HG03558 (cell line): ENCODE measurements around the gene RASGRP4.
"Not testable (repeated sequence)": the region's sequence is repeated elsewhere in the genome, so short reads cannot be mapped to it uniquely, and the experiment has no call there.

Experiments
- ATAC-seq: cut with Tn5 transposase; IDR thresholded peaks from one replicate; pipeline ENCODE4 v1.9.1; 2021; ENCODE audit warnings: moderate number of reproducible peaks; ENCODE audit not compliant: unreplicated experiment; ENCODE audit errors: extremely low read depth

Gene RASGRP4

DNA sequence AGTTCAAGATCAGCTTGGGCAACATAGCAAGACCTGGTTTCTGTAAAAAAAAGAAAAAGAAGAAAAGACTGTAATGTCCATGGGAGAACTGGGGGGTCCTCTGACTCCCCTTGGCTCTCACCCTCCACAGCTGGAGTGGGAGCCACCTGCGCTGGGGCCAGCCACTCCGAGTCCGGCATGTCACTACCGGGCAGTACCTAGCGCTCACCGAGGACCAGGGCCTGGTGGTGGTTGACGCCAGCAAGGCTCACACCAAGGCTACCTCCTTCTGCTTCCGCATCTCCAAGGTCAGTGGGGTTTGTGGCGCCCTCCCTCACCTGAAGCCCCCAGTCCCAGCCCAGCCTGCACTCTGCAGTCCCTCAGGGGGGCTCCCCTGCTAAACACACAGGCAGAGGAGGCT, 22.2 kb upstream of the RASGRP4 start:
- no peak for ATAC-seq

DNA sequence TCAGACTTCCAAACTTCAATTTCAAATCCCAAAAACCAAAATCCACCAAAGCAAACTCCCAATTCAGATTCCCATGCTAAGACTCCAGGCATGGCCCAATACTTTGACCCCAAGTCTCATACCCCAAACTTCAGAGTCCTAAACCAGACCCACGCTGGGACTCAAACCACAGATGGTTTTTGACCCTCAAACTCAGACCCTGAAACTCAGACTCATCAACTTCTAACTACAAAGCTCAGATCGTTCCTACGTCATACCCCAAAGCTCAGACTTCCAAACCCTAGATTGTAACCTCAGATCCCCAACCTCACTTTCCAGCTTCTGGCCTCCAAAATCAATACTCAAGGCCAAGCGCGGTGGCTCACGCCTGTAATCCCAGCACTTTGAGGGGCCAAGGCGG, 19.3 kb upstream of the RASGRP4 start:
- no peak for ATAC-seq

DNA sequence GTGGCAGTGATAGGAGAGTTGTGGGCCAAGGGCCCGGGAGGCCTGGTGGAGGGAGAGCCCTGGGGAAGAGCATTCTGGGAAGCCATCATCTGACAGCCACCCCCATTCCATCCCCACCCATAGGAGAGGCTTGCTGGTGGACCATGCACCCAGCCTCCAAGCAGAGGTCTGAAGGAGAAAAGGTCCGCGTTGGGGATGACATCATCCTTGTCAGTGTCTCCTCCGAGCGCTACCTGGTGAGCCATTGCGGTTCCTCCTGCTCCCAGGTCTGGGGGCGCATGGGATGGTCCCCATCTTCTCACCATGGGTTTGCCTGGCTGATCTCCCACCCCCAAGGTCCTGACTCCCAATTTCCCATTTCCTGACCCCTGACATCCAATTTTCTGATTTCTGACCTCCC, 18.0 kb upstream of the RASGRP4 start:
- ATAC-seq = no peak

DNA sequence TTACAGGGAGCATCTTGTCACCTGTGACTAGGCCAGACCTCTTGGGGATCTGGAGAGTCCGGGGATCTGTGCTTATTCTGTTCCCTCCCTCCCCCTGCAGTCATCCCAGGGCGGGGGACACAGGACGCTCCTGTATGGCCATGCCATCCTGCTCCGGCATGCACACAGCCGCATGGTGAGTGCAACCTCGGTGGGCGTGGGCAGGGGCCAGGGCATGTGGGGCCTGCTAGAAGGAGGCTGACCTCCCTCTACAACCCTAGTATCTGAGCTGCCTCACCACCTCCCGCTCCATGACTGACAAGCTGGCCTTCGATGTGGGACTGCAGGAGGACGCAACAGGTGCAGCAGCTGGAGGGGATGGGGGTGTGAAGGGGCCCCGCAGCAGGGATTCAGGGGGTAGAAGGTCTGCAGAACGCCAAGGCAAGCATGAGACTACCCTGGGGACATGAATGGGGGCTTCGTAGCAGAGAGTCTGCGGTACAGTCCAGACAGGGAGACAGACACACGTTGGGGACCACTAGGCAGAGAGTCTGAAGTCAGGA, 17.5 kb upstream of the RASGRP4 start:
- ATAC-seq = no peak

DNA sequence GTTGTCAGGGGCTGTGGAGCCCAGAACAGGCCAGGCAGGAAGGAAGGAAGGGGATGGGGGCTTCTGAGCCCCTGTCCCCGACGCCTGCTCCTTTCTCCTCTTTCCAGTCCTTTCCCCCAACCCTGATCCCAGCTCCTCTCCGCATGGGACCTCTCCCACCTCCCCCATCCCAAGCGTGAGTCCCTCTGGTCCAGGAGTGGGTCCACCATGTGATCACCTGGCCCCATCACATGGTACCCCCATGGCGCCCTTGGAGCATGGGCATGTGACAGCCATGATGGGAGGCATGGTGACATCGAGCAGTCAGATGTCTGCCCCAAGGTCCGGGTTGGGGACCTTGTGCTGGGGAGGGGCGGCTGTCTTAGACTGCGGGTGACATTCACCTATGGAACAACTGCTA, 16.7 kb upstream of the RASGRP4 start:
- no peak for ATAC-seq

DNA sequence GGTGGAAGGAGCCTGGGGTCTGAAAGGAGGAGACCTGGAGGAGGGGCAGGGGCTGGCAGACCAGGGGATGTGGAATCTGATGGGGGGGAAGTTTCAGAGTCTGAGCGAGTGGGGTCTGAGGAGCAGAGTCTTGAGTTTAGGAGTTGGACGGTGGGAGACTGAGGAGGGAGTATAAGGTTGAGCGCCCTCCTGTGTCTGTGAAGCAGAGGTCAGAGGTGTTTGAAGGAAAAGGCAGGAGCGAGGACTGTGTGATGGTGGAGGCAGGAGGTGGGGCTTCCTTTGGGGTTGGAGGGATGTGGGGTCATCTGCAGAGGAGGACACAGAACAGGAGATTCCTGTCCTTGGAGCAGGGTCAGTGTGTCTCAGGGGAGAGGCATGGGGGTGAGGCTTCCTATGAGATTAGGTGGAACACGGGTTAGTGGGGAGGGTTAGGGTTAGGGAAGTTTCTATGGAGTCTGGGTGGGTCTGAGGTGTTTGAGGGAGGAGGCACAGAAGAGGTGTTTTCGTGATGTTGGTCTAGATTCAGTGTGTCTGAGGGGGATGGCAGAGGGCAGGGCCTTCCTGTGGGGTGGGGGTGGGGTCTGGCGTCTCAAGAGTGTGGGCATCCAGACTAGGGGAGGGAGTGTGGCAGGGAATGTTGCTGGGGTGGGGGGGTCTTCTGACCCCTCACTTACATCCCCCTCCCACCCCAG, 15.8 kb upstream of the RASGRP4 start:
- ATAC-seq = no peak

DNA sequence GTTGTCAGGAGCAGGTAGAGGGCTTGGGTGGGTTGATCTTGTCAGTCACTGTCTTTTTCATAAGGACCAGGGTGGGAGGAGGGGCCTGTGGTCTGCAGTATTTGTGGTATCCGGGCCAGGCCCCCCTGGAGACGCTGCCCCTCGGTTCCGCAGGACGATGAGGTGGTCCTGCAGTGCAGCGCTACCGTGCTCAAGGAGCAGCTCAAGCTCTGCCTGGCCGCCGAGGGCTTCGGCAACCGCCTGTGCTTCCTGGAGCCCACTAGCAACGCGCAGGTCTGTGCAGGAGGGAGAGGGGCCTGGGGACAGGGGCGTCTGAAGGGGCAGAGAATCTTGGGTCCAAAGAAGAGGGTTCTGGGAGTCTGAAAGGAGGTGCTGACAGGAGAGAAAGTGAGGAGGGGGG, 14.6 kb upstream of the RASGRP4 start:
- ATAC-seq = no peak

DNA sequence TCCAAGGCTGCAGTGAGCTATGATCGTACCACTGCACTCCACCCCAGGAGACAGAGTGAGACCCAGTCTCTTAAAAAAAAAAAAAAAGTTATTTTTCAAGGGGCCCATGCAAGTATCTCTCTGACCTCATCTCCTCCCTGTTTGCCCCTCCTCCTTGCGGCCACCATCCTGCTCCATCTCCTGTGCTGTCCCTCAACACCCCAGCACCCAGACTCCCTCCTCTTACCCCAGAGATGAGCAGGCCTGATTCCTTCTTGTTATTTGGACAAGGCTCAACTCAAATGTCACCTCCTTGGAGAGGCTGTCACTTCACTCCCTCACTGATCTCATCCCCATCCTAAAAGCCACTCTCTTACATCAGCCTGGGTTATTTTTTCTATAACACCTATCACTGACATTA, 11.9 kb upstream of the RASGRP4 start:
- no peak for ATAC-seq

DNA sequence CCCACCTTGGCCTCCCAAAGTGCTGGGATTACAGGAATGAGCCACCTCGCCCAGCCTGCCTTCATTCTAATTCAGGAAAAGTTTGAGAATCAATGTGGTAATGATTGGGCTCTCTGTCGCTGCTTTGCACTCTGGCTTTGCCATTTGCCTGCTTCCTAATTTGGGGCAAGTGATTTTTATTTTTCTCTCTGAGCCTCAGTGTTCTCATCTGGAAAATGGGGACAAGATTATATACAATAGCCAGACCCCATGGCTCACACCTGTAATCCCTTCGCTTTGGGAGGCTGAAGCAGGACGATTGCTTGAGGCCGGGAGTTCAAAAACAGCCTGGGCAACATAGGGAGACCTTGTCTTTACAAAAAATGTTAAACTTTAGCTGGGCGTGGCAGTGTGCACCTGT, 11.3 kb upstream of the RASGRP4 start:
- no peak for ATAC-seq

DNA sequence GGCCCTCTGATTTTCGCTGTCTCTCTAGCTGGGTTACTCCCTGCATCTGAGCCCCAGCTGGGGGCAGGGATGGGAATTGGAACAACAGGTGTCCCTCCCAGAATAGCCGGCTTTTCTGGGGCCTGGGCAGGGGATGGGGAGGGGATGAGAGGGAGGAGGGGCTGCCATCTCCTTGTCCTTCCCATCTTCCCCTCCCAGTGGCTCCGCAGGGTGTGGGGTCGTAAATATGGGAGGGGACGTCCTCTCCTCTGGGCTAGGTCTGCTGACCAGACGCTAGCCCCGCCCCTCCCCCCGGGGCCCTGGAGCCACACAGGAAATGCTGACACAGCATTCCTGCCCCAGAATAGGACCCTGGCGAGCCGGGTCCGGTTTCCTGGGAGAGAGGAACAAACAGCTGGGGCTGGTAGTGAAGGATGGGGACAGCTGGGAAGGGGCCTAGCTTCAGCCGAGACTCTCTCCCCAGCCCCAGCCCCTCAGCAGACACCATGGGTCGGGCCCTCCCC, 8.6 kb upstream of the RASGRP4 start:
- ATAC-seq = no peak

DNA sequence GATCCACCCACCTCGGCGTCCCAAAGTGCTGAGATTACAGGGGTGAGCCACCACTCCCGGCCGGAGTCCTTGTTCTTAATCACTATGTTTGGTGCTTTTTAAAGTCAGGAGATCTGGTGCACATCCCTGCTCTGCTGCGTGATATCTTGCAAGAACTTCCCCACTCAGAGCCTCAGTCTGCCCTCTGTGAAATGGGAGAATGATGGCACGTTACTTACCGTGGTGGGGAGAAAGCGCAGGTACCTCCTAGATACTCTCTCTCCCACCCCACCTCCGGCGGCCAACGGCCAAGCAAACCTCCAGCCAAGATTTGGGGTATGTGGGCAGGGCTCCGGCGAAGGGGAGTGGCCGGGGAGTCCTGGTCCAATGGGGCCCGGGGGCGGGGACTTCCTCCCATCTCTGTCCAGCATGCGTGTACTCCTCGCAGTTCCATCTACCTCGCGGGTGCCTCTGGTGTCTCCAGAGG, 7.3 kb upstream of the RASGRP4 start, which contains the start of gene RYR1:
Gene RYR1, plus strand, starts transcription at position 424 of the 466 bp plus-strand sequence. CDS start 139 bp downstream, outside the sequence.
- no peak for ATAC-seq

DNA sequence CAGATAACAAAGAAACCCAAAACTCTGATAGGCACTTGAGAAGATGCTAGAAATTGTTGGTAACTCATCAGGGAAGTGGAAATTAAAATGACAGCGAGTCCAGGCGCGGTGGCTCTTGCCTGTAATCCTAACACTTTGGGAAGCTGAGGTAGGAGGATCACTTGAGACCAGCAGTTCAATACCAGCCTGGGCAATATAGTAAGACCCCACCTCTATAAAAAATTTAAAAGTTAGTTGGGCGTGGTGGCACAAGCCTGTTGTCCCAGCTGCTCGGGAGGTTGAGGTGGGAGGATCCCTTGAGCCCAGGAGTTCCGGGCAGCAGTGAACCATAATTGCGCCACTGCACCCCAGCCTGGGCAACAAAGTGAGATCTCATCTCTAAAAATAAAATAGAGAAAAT, 4.9 kb upstream of the RASGRP4 start:
- ATAC-seq = no peak

DNA sequence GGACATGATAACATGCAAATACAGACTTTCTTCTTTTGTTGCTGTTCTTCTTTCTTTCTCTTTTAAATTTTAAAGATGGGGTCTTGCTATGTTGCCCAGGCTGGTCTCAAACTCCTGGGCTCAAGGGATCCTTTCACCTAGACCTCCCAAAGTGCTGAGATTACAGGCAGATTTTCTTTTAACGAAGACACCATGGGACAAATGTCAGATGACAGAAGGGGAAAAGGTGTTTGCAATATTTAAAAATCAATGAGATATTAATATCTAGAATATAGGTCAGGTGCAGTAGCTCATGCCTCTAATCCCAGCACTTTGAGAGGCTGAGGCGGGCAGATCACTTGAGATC, 3.8 kb upstream of the RASGRP4 start:
- no peak for ATAC-seq

DNA sequence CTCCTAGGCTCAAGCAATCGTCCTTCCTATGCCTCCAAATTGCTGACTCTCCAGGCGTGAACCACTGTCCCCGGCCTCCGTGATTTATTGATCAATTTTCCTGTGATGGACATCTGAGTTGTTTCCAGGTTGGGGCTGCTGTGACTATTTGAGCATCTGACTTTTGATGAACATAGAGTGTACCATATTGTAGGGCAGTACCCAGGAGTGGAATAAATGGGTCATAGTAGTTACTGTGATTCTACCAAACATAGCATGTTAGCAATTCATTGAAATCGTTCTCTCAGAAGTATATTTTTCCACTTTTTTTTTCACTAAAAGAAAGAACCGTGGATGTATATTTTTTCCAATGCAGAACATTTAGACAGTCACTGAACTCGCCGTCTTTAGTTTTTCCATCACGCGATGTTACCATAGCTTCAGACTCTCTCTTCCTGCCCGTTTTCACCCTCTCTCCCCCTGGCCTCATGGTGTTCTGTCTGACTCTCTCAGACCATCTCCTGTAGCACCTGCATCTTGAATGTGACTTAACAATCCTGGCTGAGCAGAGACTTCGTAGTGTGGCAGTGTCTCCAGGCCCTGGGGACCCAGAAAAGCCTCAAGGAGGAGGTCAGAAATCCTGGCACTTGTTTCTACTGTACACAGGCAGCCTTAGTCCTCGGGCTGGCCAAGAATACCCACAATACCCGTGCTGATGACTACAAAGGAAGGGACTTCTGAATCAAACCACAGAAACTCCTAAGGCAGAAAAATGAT, 3.2 kb upstream of the RASGRP4 start:
- no peak for ATAC-seq

DNA sequence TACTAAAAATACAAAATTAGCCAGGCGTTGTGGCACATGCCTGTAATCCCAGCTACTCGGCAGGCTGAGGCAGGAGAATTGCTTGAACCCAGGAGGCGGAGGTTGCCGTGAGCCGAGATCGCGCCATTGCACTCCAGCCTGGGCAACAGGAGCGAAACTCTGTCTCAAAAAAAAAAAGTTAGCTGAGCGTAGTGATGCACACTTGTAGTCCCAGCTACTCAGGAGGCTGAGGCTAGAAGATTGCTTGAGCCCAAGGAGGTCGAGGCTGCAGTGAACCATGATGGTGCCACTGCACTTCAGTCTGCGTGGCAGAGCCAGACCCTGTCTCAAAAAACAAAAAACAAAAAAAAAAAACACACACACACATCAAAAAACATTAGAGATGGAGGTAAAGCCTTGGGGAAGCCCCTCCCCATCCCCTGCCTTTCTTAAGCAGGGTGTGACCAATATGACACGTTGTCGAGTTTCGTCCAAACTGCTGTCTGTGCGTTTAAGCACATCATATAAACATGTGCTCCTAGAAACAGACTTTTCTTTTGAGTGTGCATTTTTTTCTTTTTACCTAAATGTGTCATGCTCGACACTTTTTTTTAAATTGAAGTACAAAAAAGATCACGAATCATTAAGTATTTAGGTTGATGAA, 1.1 kb upstream of the RASGRP4 start:
- ATAC-seq = not testable (repeated sequence)

DNA sequence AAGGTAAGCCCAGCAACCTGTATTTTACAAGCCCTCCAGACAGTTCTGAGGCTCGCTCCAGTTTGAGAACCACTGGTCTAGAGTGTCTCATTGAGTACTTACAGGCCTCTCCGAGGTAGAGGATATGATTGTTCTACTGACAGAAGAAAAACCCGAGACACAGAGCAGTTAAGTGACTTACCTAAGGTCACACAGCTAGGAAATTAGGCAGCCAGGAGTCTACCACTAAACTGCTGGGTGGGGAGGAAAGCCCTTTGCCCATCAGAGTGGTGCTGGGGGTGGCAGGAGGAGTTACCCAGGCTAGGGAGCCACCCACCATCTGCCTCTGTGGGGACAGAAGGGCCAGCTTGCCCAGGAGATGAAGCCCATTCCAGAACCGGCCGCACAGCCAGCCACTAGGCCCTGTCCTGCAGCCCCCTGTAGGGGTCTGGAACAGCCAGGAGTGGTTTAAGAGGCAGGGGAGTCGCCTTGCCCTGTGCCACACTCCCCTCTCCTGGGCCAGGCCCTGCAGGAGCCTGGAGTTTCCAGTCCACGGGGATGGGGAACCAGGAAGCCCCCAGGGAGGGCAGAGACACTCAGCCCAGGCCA, 703 bp downstream of the RASGRP4 start:
- ATAC-seq = no peak

DNA sequence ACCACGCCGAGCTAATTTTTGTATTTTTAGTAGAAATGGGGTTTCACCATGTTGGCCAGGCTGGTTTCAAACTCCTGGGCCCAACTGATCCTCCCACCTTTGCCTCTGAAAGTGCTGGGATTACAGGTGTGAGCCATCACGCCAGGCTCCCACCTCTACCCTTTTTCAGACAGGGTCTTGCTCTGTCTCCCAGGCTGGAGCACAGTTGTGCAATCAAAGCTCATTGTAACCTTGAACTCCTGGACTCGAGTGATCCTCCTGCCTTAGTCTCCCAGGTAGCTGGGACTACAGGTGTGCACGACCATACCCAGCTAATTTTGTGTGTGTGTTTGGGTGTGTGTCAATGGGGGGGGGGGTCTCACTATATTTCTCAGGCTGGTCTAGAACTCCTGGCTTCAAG, 1.7 kb downstream of the RASGRP4 start:
- no peak for ATAC-seq

DNA sequence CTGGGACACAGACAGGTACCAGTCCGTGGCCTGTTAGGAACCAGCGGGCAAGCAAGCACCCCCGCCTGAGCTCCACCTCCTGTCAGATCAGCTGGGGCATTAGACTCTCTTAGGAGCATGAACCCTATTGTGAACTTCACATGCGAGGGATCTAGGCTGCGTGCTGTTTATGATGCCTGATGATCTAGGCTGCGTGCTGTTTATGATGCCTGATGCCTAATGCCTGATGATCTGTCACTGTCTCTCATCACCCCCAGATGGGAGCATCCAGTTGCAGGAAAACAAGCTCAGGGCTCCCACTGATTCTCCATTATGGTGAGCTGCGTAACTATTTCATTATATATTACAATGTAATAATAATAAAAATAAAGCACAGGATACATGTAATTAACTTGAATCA, 3.6 kb downstream of the RASGRP4 start:
- no peak for ATAC-seq

DNA sequence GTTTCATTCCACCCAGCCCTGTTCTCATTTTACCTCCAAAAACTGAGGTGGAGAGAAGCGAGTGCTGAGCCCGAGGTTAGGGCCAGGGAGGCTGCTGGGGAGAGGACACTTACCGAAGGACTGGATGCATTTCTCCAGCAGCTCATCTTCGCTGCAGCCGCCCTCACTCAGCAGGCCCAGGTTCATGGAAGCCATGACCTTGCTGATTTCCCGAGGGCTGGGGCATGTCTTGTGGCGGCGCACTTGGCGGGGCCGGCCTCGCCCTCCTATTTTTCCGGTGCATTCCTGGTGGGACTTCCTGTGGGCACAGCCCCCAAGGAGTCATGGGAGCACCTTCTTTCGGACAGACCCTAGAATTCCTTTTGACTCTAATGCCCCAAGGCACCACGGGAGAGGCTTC, 4.2 kb downstream of the RASGRP4 start:
- no peak for ATAC-seq

DNA sequence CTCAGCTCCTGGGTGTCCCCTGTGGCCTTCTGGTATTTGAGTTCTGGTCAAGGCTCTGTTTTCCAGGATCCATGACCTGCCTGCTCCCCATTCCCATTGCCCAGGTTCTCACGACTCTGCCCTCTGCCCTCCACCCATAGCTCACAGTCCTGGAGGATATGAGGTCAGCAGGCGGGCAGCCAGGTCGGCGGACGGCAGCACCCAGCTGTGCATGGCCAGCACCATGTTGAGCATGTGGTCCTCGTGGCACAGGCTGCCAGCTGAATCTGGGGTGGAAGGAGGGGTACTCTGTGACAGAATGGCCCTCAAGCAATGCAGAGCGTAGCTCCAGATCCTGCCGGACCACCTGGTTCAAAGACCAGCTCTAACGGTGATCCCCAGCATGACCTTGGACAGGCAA, 5.1 kb downstream of the RASGRP4 start:
- no peak for ATAC-seq
